HCT116 (cell line): Measurements from ENCODE around the gene RECK. TPM values are rescaled to one million over a fixed set of nuclear protein-coding genes. Genes with fewer than 3 reads are reported as not detected.

Experiments
- ATAC-seq: fragments of 200-7000 bp; cut with Tn5 transposase; 2 replicates; pipeline ENCODE4 v1.9.1; 2020; ENCODE audit warnings: mild to moderate bottlenecking, moderate library complexity
- BruUV-seq: library from RNA; stranded (reverse); fragments of 400-500 nt; replicated peaks from 2 replicates; lab custom pipeline; 2021; lab: Mats Ljungman, UMichigan
- CTCF ChIA-PET: fragments of 300-600 bp; sonication (Branson Sonifier 250); formaldehyde crosslinking; loops from one replicate; lab custom pipeline; 2021; ENCODE audit warnings: antibody characterized with exemption; lab: Charles Lee
- POLR2A ChIA-PET: fragments of 300-600, 350-600 bp; sonication (Branson Sonifier 250); formaldehyde crosslinking; loops from one replicate; lab custom pipeline; 2021; ENCODE audit warnings: antibody characterized with exemption; lab: Charles Lee
- RAD21 ChIA-PET, 2 experiments: fragments of 300-600 bp; sonication (Branson Sonifier 250); formaldehyde crosslinking; loops; one replicate each; lab custom pipeline; 2023; ENCODE audit warnings: low total read pairs in 2 of 2; ENCODE audit not compliant: uncharacterized antibody in 2 of 2, unreplicated experiment in 2 of 2, low non-redundant PET in 1 of 2; lab: Charles Lee
- DNase-seq: peaks from one replicate; pipeline ENCODE4 v3.0.0-alpha.2; 2010; ENCODE audit warnings: low read depth, low spot score
- H2AFZ ChIP-seq: fragments of 200-600 bp; shearing (Covaris generic), sonication (generic); 2 replicates; pipeline ENCODE4 v1.6.1; 2017; ENCODE audit warnings: low read depth, mixed run types, mixed read lengths, antibody characterized with exemption, low read length; ENCODE audit not compliant: poor library complexity, severe bottlenecking
- H3K27ac ChIP-seq: 2 replicates; pipeline ENCODE4 v1.5.1; 2012; ENCODE audit warnings: low read depth, low read length
- H3K27me3 ChIP-seq: fragments of 200-600 bp; sonication (generic); 2 replicates; pipeline ENCODE4 v1.6.1; 2016; ENCODE audit warnings: mixed run types, low read length, mixed read lengths; ENCODE audit not compliant: insufficient read depth
- H3K36me3 ChIP-seq, 2 experiments: fragments of 200-500 bp in 1 of 2; fragments of 200-600 bp in 1 of 2; sonication (Bioruptor generic) in 1 of 2; sonication (generic) in 1 of 2; 2 replicates each; pipeline versions ENCODE4 v1.5.1 to v1.6.1; 2014 to 2016; ENCODE audit warnings: low read length in 2 of 2, inconsistent platforms in 1 of 2, mixed read lengths in 1 of 2, mixed run types in 1 of 2; ENCODE audit not compliant: insufficient read depth in 2 of 2, control insufficient read depth in 1 of 2
- H3K4me1 ChIP-seq, 2 experiments: fragments of 200-600 bp in 1 of 2; sonication (generic) in 1 of 2; 2 replicates each; pipeline versions ENCODE4 v1.5.1 to v1.6.1; 2012 to 2017; ENCODE audit warnings: low read length in 2 of 2, inconsistent platforms in 1 of 2, mild to moderate bottlenecking in 1 of 2, mixed read lengths in 1 of 2, mixed run types in 1 of 2, moderate library complexity in 1 of 2; ENCODE audit not compliant: insufficient read depth in 2 of 2, control insufficient read depth in 1 of 2
- H3K4me2 ChIP-seq: fragments of 200-600 bp; sonication (generic); 2 replicates; pipeline ENCODE4 v1.6.1; 2017; ENCODE audit warnings: mixed run types, low read length, mixed read lengths
- H3K4me3 ChIP-seq, 2 experiments: fragments of 200-600 bp in 1 of 2; sonication (generic) in 1 of 2; replicated peaks in 1 of 2; 2 replicates each; pipeline ENCODE4 v1.5.1; 2011 to 2016; ENCODE audit warnings: low read length in 2 of 2, control low read depth in 1 of 2, low read depth in 1 of 2, mild to moderate bottlenecking in 1 of 2, mixed read lengths in 1 of 2, mixed run types in 1 of 2
- H3K79me2 ChIP-seq: fragments of 200-600 bp; sonication (generic); 2 replicates; pipeline ENCODE4 v1.6.1; 2017; ENCODE audit warnings: mild to moderate bottlenecking, mixed run types, low read length, moderate library complexity, mixed read lengths; ENCODE audit not compliant: insufficient read depth
- H3K9ac ChIP-seq: fragments of 200-600 bp; sonication (generic); 2 replicates; pipeline ENCODE4 v1.6.1; 2016; ENCODE audit warnings: low read length, mixed read lengths
- H3K9me2 ChIP-seq: fragments of 200-600 bp; sonication (generic), shearing (Covaris generic); 2 replicates; pipeline ENCODE4 v1.6.1; 2017; ENCODE audit warnings: mixed run types, mild to moderate bottlenecking, moderate library complexity; ENCODE audit not compliant: insufficient read depth
- H3K9me3 ChIP-seq, 2 experiments: fragments of 200-500 bp in 1 of 2; fragments of 200-600 bp in 1 of 2; sonication (Bioruptor generic) in 1 of 2; sonication (generic) in 1 of 2; 2 replicates each; pipeline ENCODE4 v1.6.1; 2014 to 2017; ENCODE audit warnings: low read length in 2 of 2, mixed read lengths in 2 of 2, inconsistent platforms in 1 of 2, low read depth in 1 of 2, mild to moderate bottlenecking in 1 of 2, mixed run types in 1 of 2, moderate library complexity in 1 of 2; ENCODE audit not compliant: control insufficient read depth in 1 of 2, insufficient read depth in 1 of 2
- H4K20me1 ChIP-seq: fragments of 200-600 bp; sonication (generic), shearing (Covaris generic); 2 replicates; pipeline ENCODE4 v1.6.1; 2017; ENCODE audit warnings: mixed run types, mild to moderate bottlenecking, moderate library complexity; ENCODE audit not compliant: insufficient read depth
- CEBPB ChIP-seq: IDR thresholded peaks from 2 replicates; pipeline ENCODE4 v1.6.1; 2012; ENCODE audit warnings: low read depth
- EGR1 ChIP-seq: IDR thresholded peaks from 2 replicates; pipeline ENCODE4 v1.6.1; 2012; ENCODE audit warnings: low read depth
- EZH2 ChIP-seq: fragments of 200-600 bp; sonication (generic); IDR thresholded peaks from 2 replicates; pipeline ENCODE4 v1.6.1; 2017; ENCODE audit warnings: antibody characterized with exemption, mixed run types
- FOSL1 ChIP-seq: IDR thresholded peaks from 2 replicates; pipeline ENCODE4 v1.6.1; 2012; ENCODE audit warnings: low read depth
- POLR2AphosphoS5 ChIP-seq: IDR thresholded peaks from 2 replicates; pipeline ENCODE4 v1.6.1; 2011; ENCODE audit warnings: mild to moderate bottlenecking, low read depth, low read length, moderate library complexity
- RAD21 ChIP-seq: IDR thresholded peaks from 2 replicates; pipeline ENCODE4 v1.6.1; 2012; ENCODE audit warnings: low read depth, mild to moderate bottlenecking
- REST ChIP-seq: IDR thresholded peaks from 2 replicates; pipeline ENCODE4 v1.6.1; 2012; ENCODE audit warnings: low read depth
- SP1 ChIP-seq: IDR thresholded peaks from 2 replicates; pipeline ENCODE4 v1.6.1; 2012; ENCODE audit warnings: low read depth
- TCF7L2 ChIP-seq: IDR thresholded peaks from 2 replicates; pipeline ENCODE4 v1.7.0; 2011; ENCODE audit warnings: borderline replicate concordance, inconsistent platforms; ENCODE audit not compliant: insufficient read depth, insufficient read length; ENCODE audit errors: extremely low read depth
- YY1 ChIP-seq: IDR thresholded peaks from 2 replicates; pipeline ENCODE4 v1.6.1; 2011; ENCODE audit warnings: low read length, low read depth, moderate library complexity, mild to moderate bottlenecking; ENCODE audit not compliant: insufficient replicate concordance; ENCODE audit errors: extremely low read depth
- ZBTB33 ChIP-seq: IDR thresholded peaks from 2 replicates; pipeline ENCODE4 v1.6.1; 2011; ENCODE audit warnings: mild to moderate bottlenecking, low read length, moderate library complexity; ENCODE audit not compliant: insufficient replicate concordance; ENCODE audit errors: extremely low read depth
- ZFX ChIP-seq: fragments of 450-650 bp; IDR thresholded peaks from 2 replicates; pipeline ENCODE4 v1.6.1; 2017
- intact Hi-C: fragments of 100-400 bp; cut with micrococcal nuclease; formaldehyde crosslinking; loops from 2 replicates; pipeline ENCODE4 v1.10.0; 2022
- total RNA-seq: library from RNA; stranded (reverse); gene quantifications from one replicate; pipeline ENCODE4 v1.2.1, GENCODE V29; 2021; ENCODE audit not compliant: unreplicated experiment

The RECK gene
- total RNA-seq, 1 experiment from 2014 or later, result 3.8 TPM

GRCh38 chr9:36025746-36026145, 11.0 kb upstream of the RECK start (continued):
- TF ChIP-seq REST (no peak), RAD21 (no peak), TCF7L2 (no peak), ZFX (no peak), SP1 (no peak), EZH2 (no peak)
- TF ChIP-seq, all 23 proteins: peak for 0

- intact Hi-C loops, result no loop called here
- ATAC-seq (no peak), DNase-seq (no peak)
- H3K27me3 ChIP-seq, result no peaks in the 10 kb centered on the region
- H3K9ac ChIP-seq, result no peak overlapping the region
- no peaks in the 10 kb centered on the region; the same call in 1 of the 2 replicates for H3K9me2 ChIP-seq
- H4K20me1 ChIP-seq, result no peaks in the 10 kb centered on the region
- H3K4me3 ChIP-seq, result no peak overlapping the region
- RAD21 ChIA-PET, result no interaction called here
- POLR2A ChIA-PET, result no interaction called here
- no TSS peak for BruUV-seq
- TF ChIP-seq CEBPB (no peak), EGR1 (no peak), ZFX (no peak), POLR2AphosphoS5 (no peak), YY1 (no peak), TCF7L2 (no peak), ZBTB33 (no peak), FOSL1 (no peak)
- TF ChIP-seq, all 23 proteins: peak for 0
- Histone ChIP-seq H3K36me3 (no peaks in the 10 kb centered on the region), H3K9me3 (no peaks in the 10 kb centered on the region), H3K4me1 (0 out of 4 replicates have a peak, but pooled peaks cover 0 to 4% of the 10 kb centered on the region in 2 experiments), H2AFZ (no peak overlapping the region), H3K4me2 (no peak overlapping the region), H3K27ac (no peak overlapping the region), H3K79me2 (no peaks in the 10 kb centered on the region)
- CTCF ChIA-PET, result no interaction called here
Observed at GRCh38 chr9:36029202-36029601, 7.5 kb upstream of the RECK start.
